OCI-M1 (cell line): ENCODE data around the gene PYGB.

ENCODE experiments used
- DNase-seq: peaks from one replicate; lab custom pipeline; 2025; lab: John Stamatoyannopoulos, UW

PYGB gene

GRCh38 chr20:25247956-25248785 lies at the start of gene PYGB:
TSS of gene PYGB (plus strand) at chr20:25248085. CDS start at chr20:25248179, 94 bp downstream.
- DNase-seq: peak; percentile 86

- DNase-seq: no peak
Measured at GRCh38 chr20:25198663-25199383, 49.1 kb upstream of the PYGB start.

- no peak for DNase-seq
Measured at GRCh38 chr20:25199473-25200260, 48.2 kb upstream of the PYGB start.

- DNase-seq: no peak
Measured at GRCh38 chr20:25203089-25203488, 44.8 kb upstream of the PYGB start.

GRCh38 chr20:25203871-25204320 lies 44.0 kb upstream of the PYGB start:
- DNase-seq: peak; percentile 65

GRCh38 chr20:25204550-25205276 lies 43.2 kb upstream of the PYGB start:
- DNase-seq: peak; percentile 15

GRCh38 chr20:25205277-25206062 lies 42.4 kb upstream of the PYGB start:
- no peak for DNase-seq

GRCh38 chr20:25206063-25206403 lies 41.9 kb upstream of the PYGB start:
- DNase-seq: no peak

- no peak for DNase-seq
Measured at GRCh38 chr20:25206548-25206947, 41.3 kb upstream of the PYGB start.

- no peak for DNase-seq
Measured at GRCh38 chr20:25207149-25207959, 40.5 kb upstream of the PYGB start.

GRCh38 chr20:25207960-25208534 lies 39.8 kb upstream of the PYGB start:
- DNase-seq: no peak

GRCh38 chr20:25209400-25209799 lies 38.5 kb upstream of the PYGB start:
- DNase-seq: no peak

GRCh38 chr20:25209911-25210310 lies 38.0 kb upstream of the PYGB start:
- no peak for DNase-seq

- DNase-seq: no peak
Measured at GRCh38 chr20:25211273-25211672, 36.6 kb upstream of the PYGB start.

- DNase-seq: no peak
Measured at GRCh38 chr20:25212242-25212641, 35.6 kb upstream of the PYGB start.

GRCh38 chr20:25213566-25214425 lies 34.1 kb upstream of the PYGB start:
- DNase-seq: no peak

- no peak for DNase-seq
Measured at GRCh38 chr20:25214426-25214790, 33.5 kb upstream of the PYGB start.

- no peak for DNase-seq
Measured at GRCh38 chr20:25214819-25215218, 33.1 kb upstream of the PYGB start.

- DNase-seq: no peak
Measured at GRCh38 chr20:25215521-25215920, 32.4 kb upstream of the PYGB start.
